Esophagus squamous epithelium (tissue), 5 donors: ENCODE results near the gene SSTR3. TPM values are rescaled to one million over a fixed set of nuclear protein-coding genes. Genes with fewer than 3 reads are reported as not detected.

ENCODE experiments used
- DNase-seq: peaks from one replicate; lab custom pipeline; 2025; lab: John Stamatoyannopoulos, UW
- H3K27ac ChIP-seq, 4 donors: fragments of 200-600 bp; sonication (generic); one replicate each; pipeline ENCODE4 v1.5.1; 2016 to 2019; ENCODE audit warnings: mild to moderate bottlenecking in 1 of 4
- H3K27me3 ChIP-seq, 4 donors: fragments of 200-600 bp; sonication (generic); 1 replicate in 3 of 4; 2 replicates in 1 of 4; pipeline versions ENCODE4 v1.5.1 to v1.6.0; 2017 to 2021; ENCODE audit warnings: antibody characterized with exemption in 1 of 4
- H3K36me3 ChIP-seq, 3 donors: fragments of 200-600 bp; sonication (generic); one replicate each; pipeline ENCODE4 v1.5.1; 2016 to 2019
- H3K4me1 ChIP-seq, 3 donors: fragments of 200-600 bp; sonication (generic); one replicate each; pipeline ENCODE4 v1.5.1; 2017 to 2019
- H3K4me3 ChIP-seq, 4 donors: fragments of 200-600 bp; sonication (generic); 1 replicate in 3 of 4; 2 replicates in 1 of 4; pipeline ENCODE4 v1.5.1; 2016 to 2019; ENCODE audit warnings: mild to moderate bottlenecking in 2 of 4, moderate library complexity in 1 of 4
- H3K9me3 ChIP-seq, 3 donors: fragments of 200-600 bp; sonication (generic); one replicate each; pipeline ENCODE4 v1.5.1; 2016 to 2019
- CTCF ChIP-seq, 6 experiments: fragments of 450-650 bp in 4 of 6; fragments of 200-600 bp in 2 of 6; sonication (generic) in 2 of 6; IDR thresholded peaks; one replicate each; pipeline ENCODE4 v1.5.1; 2016 to 2019; ENCODE audit warnings: antibody characterized with exemption in 6 of 6, mild to moderate bottlenecking in 4 of 6, moderate library complexity in 4 of 6
- POLR2A ChIP-seq, 4 donors: fragments of 450-650 bp; IDR thresholded peaks; one replicate each; pipeline ENCODE4 v1.6.1; 2017; ENCODE audit warnings: antibody characterized with exemption in 4 of 4, mild to moderate bottlenecking in 4 of 4, moderate library complexity in 3 of 4
- WGBS, 2 donors: methylation state at CpG; one replicate each; pipeline ENCODE4 v1.1.5; 2018; 5-methylcytosine and 5-hydroxymethylcytosine counted together
- intact Hi-C: fragments of 100-400 bp; cut with DNase I; formaldehyde crosslinking; loops from one replicate; pipeline ENCODE4 v1.15.0; 2022
- total RNA-seq, 4 donors: library from RNA; depleted of rRNA; stranded (reverse); fragments of >200 nt; gene quantifications; one replicate each; pipeline ENCODE4 v1.1.0, GENCODE V29; 2016
- donor health status: DM: yes; HTN: yes; CAD: no.

The SSTR3 gene
- total RNA-seq, 4 donors from 2014 or later, result not detected

- peaks cover 28 to 48% (median 30%) of the 10 kb centered on the region in 3 donors for H3K4me1 ChIP-seq
Observed at GRCh38 chr22:37196539-37197450, 15.5 kb downstream of the SSTR3 start.

GRCh38 chr22:37195921-37196320 lies 16.4 kb downstream of the SSTR3 start:
- Histone ChIP-seq H3K36me3 (no peaks in the 10 kb centered on the region), H3K4me3 (no peak overlapping the region), H3K27ac (peak overlapping the region; percentile 90 to 98 (median 97)), H3K4me1 (peaks cover 28 to 48% (median 30%) of the 10 kb centered on the region in 3 donors), H3K27me3 (no peaks in the 10 kb centered on the region), H3K9me3 (no peaks in the 10 kb centered on the region)
- no peak for DNase-seq
- TF ChIP-seq POLR2A (IDR thresholded peaks at IDR 0.05) (no peak), CTCF (IDR thresholded peaks at IDR 0.05) (no peak)
- intact Hi-C loops, result no loop called here
- WGBS, 2 donors, result 67 to 100% methylated on average over 3 to 4 of the region's 4 CpGs

More at GRCh38 chr22:37196539-37197450, 15.5 kb downstream of the SSTR3 start:
- no peaks in the 10 kb centered on the region for H3K9me3 ChIP-seq
- H3K27me3 ChIP-seq, result no peaks in the 10 kb centered on the region
- intact Hi-C loops, result no loop called here
- no peak for DNase-seq
- WGBS, 2 donors, result 4 to 65% methylated on average over 3 to 9 of the region's 14 CpGs
- H3K27ac ChIP-seq, result peak overlapping the region; percentile 90 to 98 (median 97)
- no peaks in the 10 kb centered on the region for H3K36me3 ChIP-seq
- TF ChIP-seq POLR2A (IDR thresholded peaks at IDR 0.05) (no peak), CTCF (IDR thresholded peaks at IDR 0.05) (peak in 1 of 6 experiments; percentile 10)
- H3K4me3 ChIP-seq, result no peak overlapping the region

- no peaks in the 10 kb centered on the region for H3K36me3 ChIP-seq
- no peaks in the 10 kb centered on the region for H3K9me3 ChIP-seq
- no peak for TF ChIP-seq POLR2A (IDR thresholded peaks at IDR 0.05)
- TF ChIP-seq CTCF (IDR thresholded peaks at IDR 0.05), result no peak
- peak overlapping the region in 1 of 4 donors; percentile 57 for H3K27ac ChIP-seq
- H3K4me1 ChIP-seq, result peaks cover 27 to 57% (median 27%) of the 10 kb centered on the region in 3 donors
- DNase-seq, result no peak
- intact Hi-C loops, result no loop called here
- no peak overlapping the region for H3K4me3 ChIP-seq
- no peaks in the 10 kb centered on the region for H3K27me3 ChIP-seq
- 75 to 84% methylated on average over 3 of the region's 3 CpGs for WGBS, 2 donors
Observed at GRCh38 chr22:37194750-37195149, 17.5 kb downstream of the SSTR3 start.

GRCh38 chr22:37193629-37194191 lies 18.6 kb downstream of the SSTR3 start:
- no peak for TF ChIP-seq CTCF (IDR thresholded peaks at IDR 0.05)
- no peak for TF ChIP-seq POLR2A (IDR thresholded peaks at IDR 0.05)
- Histone ChIP-seq H3K4me1 (peaks cover 31 to 59% (median 31%) of the 10 kb centered on the region in 3 donors), H3K4me3 (no peak overlapping the region), H3K27ac (peak overlapping the region in 3 of 4 donors; percentile 4 to 57 (median 26)), H3K36me3 (no peaks in the 10 kb centered on the region), H3K27me3 (no peaks in the 10 kb centered on the region), H3K9me3 (no peaks in the 10 kb centered on the region)
- no peak for DNase-seq
- WGBS, 2 donors, result 58 to 60% methylated on average over 10 of the region's 10 CpGs
- intact Hi-C loops, result no loop called here

- H3K4me3 ChIP-seq, result no peak overlapping the region
- intact Hi-C loops, result no loop called here
- H3K9me3 ChIP-seq, result no peaks in the 10 kb centered on the region
- DNase-seq, result no peak
- no peak for TF ChIP-seq POLR2A (IDR thresholded peaks at IDR 0.05)
- TF ChIP-seq CTCF (IDR thresholded peaks at IDR 0.05), result no peak
- H3K27me3 ChIP-seq, result no peaks in the 10 kb centered on the region
- no peak overlapping the region for H3K27ac ChIP-seq
- 94 to 100% methylated on average over 1 of the region's 1 CpG for WGBS, 2 donors
- peaks cover 34 to 59% (median 35%) of the 10 kb centered on the region in 3 donors for H3K4me1 ChIP-seq
- H3K36me3 ChIP-seq, result no peaks in the 10 kb centered on the region
Observed at GRCh38 chr22:37192741-37193140, 19.5 kb downstream of the SSTR3 start.
